HUES64 (cell line): ENCODE results near the gene ARMH2.
"Not testable (repeated sequence)": the region's sequence is repeated elsewhere in the genome, so short reads cannot be mapped to it uniquely, and the experiment has no call there.

Experiments used
- H3K27ac ChIP-seq: 2 replicates; pipeline ENCODE4 v1.7.0; 2013; ENCODE audit warnings: low read depth, low read length, inconsistent platforms
- H3K27me3 ChIP-seq: 2 replicates; pipeline ENCODE4 v1.6.1; 2013; ENCODE audit warnings: mild to moderate bottlenecking, low read length; ENCODE audit not compliant: insufficient read depth
- H3K36me3 ChIP-seq: 2 replicates; pipeline ENCODE4 v1.6.1; 2013; ENCODE audit warnings: mild to moderate bottlenecking, low read length; ENCODE audit not compliant: insufficient read depth
- H3K4me1 ChIP-seq: 2 replicates; pipeline ENCODE4 v1.6.1; 2013; ENCODE audit warnings: mild to moderate bottlenecking, low read length, moderate library complexity; ENCODE audit not compliant: insufficient read depth
- H3K4me3 ChIP-seq: 2 replicates; pipeline ENCODE4 v1.5.1; 2013; ENCODE audit warnings: mild to moderate bottlenecking, low read length, moderate library complexity
- H3K9ac ChIP-seq: 2 replicates; pipeline ENCODE4 v1.6.1; 2013; ENCODE audit warnings: mild to moderate bottlenecking, low read depth, low read length
- H3K9me3 ChIP-seq: 2 replicates; pipeline ENCODE4 v1.6.1; 2013; ENCODE audit warnings: low read depth, low read length; ENCODE audit not compliant: insufficient read depth
- WGBS: fragments of 150-250, 120-280 bp; methylation state at CpG from one replicate; pipeline ENCODE4 v1.1.7; 2013; ENCODE audit warnings: missing lambda C conversion rate; 5-methylcytosine and 5-hydroxymethylcytosine counted together

ARMH2 gene

DNA sequence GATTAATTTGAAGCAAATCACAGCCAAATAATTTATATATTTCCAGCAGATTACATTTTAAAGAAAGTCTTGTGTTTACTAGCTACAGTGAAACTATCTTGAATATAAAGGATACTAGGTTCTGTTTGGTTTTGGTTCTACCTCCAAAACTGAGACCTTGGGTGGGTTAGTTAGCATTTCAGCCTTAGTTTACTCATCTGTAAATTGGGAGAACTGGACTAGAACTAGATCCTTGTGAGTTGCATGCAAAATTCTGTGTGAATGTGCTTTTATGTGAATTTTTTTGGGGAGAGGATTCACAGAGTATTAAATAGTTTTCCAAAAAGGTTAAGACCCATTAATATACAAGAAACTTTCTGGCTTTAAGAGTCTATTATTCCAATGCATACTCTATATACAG lies 19.8 kb downstream of the ARMH2 start:
- Histone ChIP-seq H3K27ac (no peak overlapping the region), H3K4me3 (no peak overlapping the region), H3K4me1 (peaks cover 19% of the 10 kb centered on the region), H3K27me3 (no peaks in the 10 kb centered on the region), H3K9ac (no peak overlapping the region), H3K36me3 (peaks cover 77% of the 10 kb centered on the region), H3K9me3 (no peaks in the 10 kb centered on the region)

DNA sequence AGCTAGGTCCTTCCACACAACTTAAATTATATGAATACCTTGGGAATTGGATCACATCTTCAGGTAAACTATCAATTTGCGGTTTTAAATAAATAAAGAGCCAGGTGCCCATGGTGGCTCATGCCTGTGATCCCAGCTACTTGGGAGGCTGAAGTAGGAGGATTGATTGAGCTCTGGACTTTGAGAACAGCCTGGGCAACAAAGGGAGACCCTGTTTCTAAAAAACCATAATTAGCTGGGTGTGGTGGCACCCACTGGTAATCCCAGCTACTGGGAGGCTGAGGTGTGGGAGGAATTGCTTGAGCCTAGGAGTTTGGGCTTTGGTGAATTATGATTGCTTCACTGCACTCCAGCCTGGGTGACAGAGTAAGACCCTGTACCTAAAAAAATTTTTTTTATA lies 20.6 kb downstream of the ARMH2 start:
- Histone ChIP-seq H3K9ac (no peak overlapping the region), H3K27me3 (no peaks in the 10 kb centered on the region), H3K9me3 (no peaks in the 10 kb centered on the region), H3K4me3 (no peak overlapping the region), H3K36me3 (peaks cover 70% of the 10 kb centered on the region), H3K4me1 (peaks cover 19% of the 10 kb centered on the region), H3K27ac (no peak overlapping the region)
- 96% methylated on average over 1 of the region's 1 CpG for WGBS

- WGBS = 92% methylated on average over 1 of the region's 1 CpG
- H3K9ac ChIP-seq = no peak overlapping the region
- H3K36me3 ChIP-seq = peaks cover 61% of the 10 kb centered on the region
- no peaks in the 10 kb centered on the region for H3K9me3 ChIP-seq
- no peak overlapping the region for H3K27ac ChIP-seq
- no peaks in the 10 kb centered on the region for H3K27me3 ChIP-seq
- peak overlapping the region; percentile 94 for H3K4me3 ChIP-seq
- H3K4me1 ChIP-seq = peaks cover 19% of the 10 kb centered on the region
Observed at GRCh38 chr6:24777227-24777626, 21.5 kb downstream of the ARMH2 start.

- peak overlapping the region; percentile 99 for H3K9ac ChIP-seq
- H3K27ac ChIP-seq = peak overlapping the region; percentile 99
- 6% methylated on average over 20 of the region's 20 CpGs for WGBS
- H3K4me1 ChIP-seq = peaks cover 19% of the 10 kb centered on the region
- peaks cover 45% of the 10 kb centered on the region for H3K36me3 ChIP-seq
- peak overlapping the region; percentile 94 for H3K4me3 ChIP-seq
- H3K9me3 ChIP-seq = no peaks in the 10 kb centered on the region
- no peaks in the 10 kb centered on the region for H3K27me3 ChIP-seq
Observed at GRCh38 chr6:24775520-24776058, 23.1 kb downstream of the ARMH2 start.

- WGBS = under 1% methylated on average over 75 of the region's 75 CpGs
- Histone ChIP-seq H3K27ac (peak within 1 kb of the TSS; percentile 99), H3K4me1 (peaks cover 19% of the 10 kb centered on the region), H3K36me3 (peaks cover 38% of the 10 kb centered on the region), H3K9ac (peak within 1 kb of the TSS; percentile 99), H3K27me3 (no peaks in the 10 kb centered on the region), H3K4me3 (peak within 1 kb of the TSS; percentile 94), H3K9me3 (no peaks in the 10 kb centered on the region)
Observed at GRCh38 chr6:24774696-24775519, 23.8 kb downstream of the ARMH2 start, which contains the start of gene GMNN. Gene GMNN (plus strand): TSS chr6:24774937. CDS start chr6:24777247, 2,310 bp downstream.

DNA sequence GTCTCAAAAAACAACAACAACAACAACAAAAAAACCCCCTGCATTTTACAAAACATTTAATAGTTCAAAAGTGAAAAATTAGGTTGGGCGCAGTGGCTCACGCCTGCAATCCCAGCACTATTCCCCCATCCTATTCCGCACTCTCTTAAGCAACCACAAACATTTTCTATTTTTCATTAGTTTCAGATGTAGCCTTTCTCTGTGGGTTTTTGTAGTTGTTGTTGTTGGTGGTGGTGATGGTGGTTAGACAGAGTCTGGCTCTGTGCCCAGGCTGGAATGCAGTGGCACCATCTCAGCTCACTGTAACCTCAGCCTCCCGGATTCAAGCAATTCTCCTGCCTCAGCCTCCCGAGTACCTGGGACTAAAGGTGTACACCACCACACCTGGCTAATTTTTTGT lies 30.4 kb downstream of the ARMH2 start:
- Histone ChIP-seq H3K36me3 (no peaks in the 10 kb centered on the region), H3K4me3 (no peak overlapping the region), H3K27ac (no peak overlapping the region), H3K9me3 (no peaks in the 10 kb centered on the region), H3K27me3 (no peaks in the 10 kb centered on the region), H3K9ac (no peak overlapping the region), H3K4me1 (no peaks in the 10 kb centered on the region)
- 94% methylated on average over 5 of the region's 5 CpGs for WGBS

- H3K36me3 ChIP-seq = no peaks in the 10 kb centered on the region
- no peaks in the 10 kb centered on the region for H3K9me3 ChIP-seq
- no peak overlapping the region for H3K4me3 ChIP-seq
- no peaks in the 10 kb centered on the region for H3K27me3 ChIP-seq
- no peak overlapping the region for H3K27ac ChIP-seq
- WGBS = 87% methylated on average over 7 of the region's 9 CpGs
- no peak overlapping the region for H3K9ac ChIP-seq
- H3K4me1 ChIP-seq = no peaks in the 10 kb centered on the region
Observed at GRCh38 chr6:24766680-24767462, 31.8 kb downstream of the ARMH2 start.

GRCh38 chr6:24765968-24766367 lies 32.7 kb downstream of the ARMH2 start:
- WGBS = 97% methylated on average over 25 of the region's 26 CpGs
- H3K36me3 ChIP-seq, H3K9me3 ChIP-seq, H3K27ac ChIP-seq, H3K9ac ChIP-seq, H3K4me3 ChIP-seq, H3K4me1 ChIP-seq, H3K27me3 ChIP-seq: not testable (repeated sequence)

- 94% methylated on average over 20 of the region's 20 CpGs for WGBS
- not testable (repeated sequence) for H3K4me3 ChIP-seq, H3K9ac ChIP-seq, H3K27me3 ChIP-seq, H3K9me3 ChIP-seq, H3K27ac ChIP-seq, H3K4me1 ChIP-seq, H3K36me3 ChIP-seq
Observed at GRCh38 chr6:24764833-24765828, 33.6 kb downstream of the ARMH2 start.

DNA sequence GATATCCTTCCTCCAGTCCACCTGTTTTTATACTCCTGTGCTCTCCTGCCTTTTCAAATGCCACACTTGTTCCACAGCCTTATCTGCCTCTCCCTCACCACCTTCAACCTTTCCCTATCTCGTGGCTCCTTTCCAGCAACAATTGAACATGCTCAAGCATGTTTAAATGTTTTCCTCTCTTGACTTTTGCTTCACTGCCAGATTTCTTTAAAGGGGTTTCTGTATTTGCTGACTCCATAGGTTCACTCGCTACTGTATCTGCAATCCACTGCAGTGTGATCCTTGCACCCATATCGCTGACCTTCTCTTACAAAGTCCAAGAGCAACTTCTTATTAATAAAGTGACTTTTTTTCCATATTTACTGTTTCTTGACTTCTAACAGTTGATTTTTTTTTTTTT lies 35.1 kb downstream of the ARMH2 start:
- no peaks in the 10 kb centered on the region for H3K27me3 ChIP-seq
- no peak overlapping the region for H3K9ac ChIP-seq
- no peaks in the 10 kb centered on the region for H3K9me3 ChIP-seq
- no peaks in the 10 kb centered on the region for H3K4me1 ChIP-seq
- no peak overlapping the region for H3K4me3 ChIP-seq
- WGBS = 87% methylated on average over 3 of the region's 3 CpGs
- no peak overlapping the region for H3K27ac ChIP-seq
- H3K36me3 ChIP-seq = no peaks in the 10 kb centered on the region
